Liver (tissue), 10 donors: ENCODE results near the gene GRB2. TPM values are rescaled to one million over a fixed set of nuclear protein-coding genes. Genes with fewer than 3 reads are reported as not detected.

ENCODE experiments used
- DNase-seq: peaks from one replicate; pipeline ENCODE4 v3.0.0-alpha.2; 2017; ENCODE audit warnings: low spot score
- H3K27ac ChIP-seq, 2 donors: one replicate each; pipeline ENCODE4 v1.7.0; 2013; ENCODE audit warnings: inconsistent platforms in 2 of 2, low read length in 2 of 2, control low read depth in 1 of 2, low read depth in 1 of 2, mild to moderate bottlenecking in 1 of 2
- H3K27me3 ChIP-seq, 4 donors: one replicate each; pipeline versions ENCODE4 v1.6.1 to v1.7.0; 2013; ENCODE audit warnings: low read length in 3 of 4, inconsistent platforms in 1 of 4, mild to moderate bottlenecking in 1 of 4, moderate library complexity in 1 of 4; ENCODE audit not compliant: control insufficient read depth in 4 of 4, insufficient read depth in 4 of 4
- H3K36me3 ChIP-seq, 4 donors: one replicate each; pipeline versions ENCODE4 v1.6.1 to v1.7.0; 2013; ENCODE audit warnings: low read length in 3 of 4, mild to moderate bottlenecking in 3 of 4, low read depth in 1 of 4, moderate library complexity in 1 of 4; ENCODE audit not compliant: control insufficient read depth in 4 of 4, insufficient read depth in 3 of 4
- H3K4me1 ChIP-seq, 4 donors: one replicate each; pipeline versions ENCODE4 v1.6.1 to v1.7.0; 2013; ENCODE audit warnings: low read length in 3 of 4, mild to moderate bottlenecking in 3 of 4, moderate library complexity in 1 of 4; ENCODE audit not compliant: control insufficient read depth in 4 of 4, insufficient read depth in 4 of 4
- H3K4me3 ChIP-seq, 3 donors: one replicate each; pipeline versions ENCODE4 v1.6.1 to v1.7.0; 2013; ENCODE audit warnings: low read length in 3 of 3, control low read depth in 1 of 3, low read depth in 1 of 3, mild to moderate bottlenecking in 1 of 3
- H3K9ac ChIP-seq, 2 donors: one replicate each; pipeline ENCODE4 v1.7.0; 2013; ENCODE audit warnings: low read length in 2 of 2, mild to moderate bottlenecking in 2 of 2, moderate library complexity in 2 of 2, control low read depth in 1 of 2, low read depth in 1 of 2
- H3K9me3 ChIP-seq, 4 donors: one replicate each; pipeline versions ENCODE4 v1.6.1 to v1.7.0; 2013; ENCODE audit warnings: low read length in 3 of 4; ENCODE audit not compliant: control insufficient read depth in 4 of 4
- ATF3 ChIP-seq: IDR thresholded peaks from 2 replicates; pipeline ENCODE4 v1.6.1; 2016; ENCODE audit warnings: antibody characterized with exemption
- HNF4A ChIP-seq, 2 donors: conservative IDR thresholded peaks; 2 replicates each; pipeline ENCODE4 v1.6.1; 2016; ENCODE audit warnings: antibody characterized with exemption in 2 of 2, mild to moderate bottlenecking in 2 of 2
- RAD21 ChIP-seq, 2 donors: IDR thresholded peaks; 2 replicates each; pipeline ENCODE4 v1.6.1; 2016; ENCODE audit warnings: antibody characterized with exemption in 2 of 2, mild to moderate bottlenecking in 2 of 2
- WGBS: extraction: QIAGEN DNeasy Blood & Tissue Kit; methylation state at CpG from one replicate; pipeline ENCODE4 v1.1.7; 2013; 5-methylcytosine and 5-hydroxymethylcytosine counted together
- polyA plus RNA-seq, 2 donors: library from polyadenylated mRNA; stranded (reverse) in 1 of 2; unstranded in 1 of 2; fragments of 200-250 nt in 1 of 2; fragments of >200 nt in 1 of 2; fragmentation: Nextera tagmentation in 1 of 2; extraction: Ambion mirVana in 1 of 2; gene quantifications; one replicate each; pipeline versions ENCODE4 v1.2.1 to v1.2.3, GENCODE V29; 2013 to 2015
- small RNA-seq: library from RNA; depleted of rRNA; stranded (forward); fragments of <200 nt; gene quantifications from one replicate; pipeline ENCODE3, GENCODE V24; 2014
- total RNA-seq, 2 donors: library from RNA; depleted of rRNA; stranded (reverse); fragments of >200 nt; gene quantifications; one replicate each; pipeline ENCODE4 v1.2.3, GENCODE V29; 2014
- donor health status: healthy.
- donor health status: healthy.
- donor health status: healthy.
- donor health status: healthy.
- donor health status: healthy.

The GRB2 gene
- total and polyA plus RNA-seq, 4 donors: 36.0 to 91.8 (median 49.6) TPM

GRCh38 chr17:75269844-75270217 is 135.6 kb downstream of the GRB2 start:
- Histone ChIP-seq H3K9me3 (no peaks in the 10 kb centered on the region), H3K9ac (peak overlapping the region in 1 of 2 donors; percentile 71), H3K36me3 (peaks cover 5 to 21% (median 16%) of the 10 kb centered on the region in 4 donors), H3K4me3 (peak overlapping the region in 2 of 3 donors; percentile 76 to 91), H3K27me3 (no peaks in the 10 kb centered on the region), H3K27ac (peak overlapping the region; percentile 91 to 93), H3K4me1 (peaks cover 7 to 28% (median 17%) of the 10 kb centered on the region in 4 donors)
- WGBS: 32% methylated on average over 6 of the region's 6 CpGs
- TF ChIP-seq RAD21 (IDR thresholded peaks at IDR 0.05) (no peak), ATF3 (no peak), HNF4A (conservative IDR thresholded peaks at IDR 0.05) (no peak)
- DNase-seq: no peak

Small RNA genes within 50 kb of the gene (small RNA-seq; reads per million reads assigned to genes)
- gene MIR3678 (not detected), gene RF00019 (not detected), gene RNU6-938P (not detected)

Other genes starting within 250 kb of the GRB2 start
- 10 to 100 TPM; 20.9 to 79.0 TPM for gene SUMO2, start 222.7 kb downstream of the GRB2 start, total RNA-seq
- 100 to 1,000 TPM in 1 of 2 donors, 10 to 100 TPM in 1; 22.0 to 160 TPM for gene SUMO2, start 222.7 kb downstream of the GRB2 start, polyA plus RNA-seq
- gene NUP85, start 200.0 kb downstream of the GRB2 start, total RNA-seq: 10 to 100 TPM; 27.9 to 36.3 TPM
- gene NUP85, start 200.0 kb downstream of the GRB2 start, polyA plus RNA-seq: 10 to 100 TPM; 15.2 to 31.2 TPM
- 10 to 100 TPM in 1 of 2 donors, 1 to 10 TPM in 1; 8.8 to 17.3 TPM for gene GGA3, start 144.1 kb downstream of the GRB2 start, total RNA-seq
- gene GGA3, start 144.1 kb downstream of the GRB2 start, polyA plus RNA-seq: 1 to 10 TPM; 4.6 to 9.5 TPM
- gene MRPS7, start 143.8 kb downstream of the GRB2 start, total RNA-seq: 10 to 100 TPM; 24.1 to 33.0 TPM
- 10 to 100 TPM; 45.8 to 58.9 TPM for gene MRPS7, start 143.8 kb downstream of the GRB2 start, polyA plus RNA-seq
- gene MIF4GD, start 134.4 kb downstream of the GRB2 start, total RNA-seq: 1 to 10 TPM; 6.2 to 8.6 TPM
- gene MIF4GD, start 134.4 kb downstream of the GRB2 start, polyA plus RNA-seq: 10 to 100 TPM; 10.8 to 13.6 TPM
- gene SLC25A19, start 116.2 kb downstream of the GRB2 start, total RNA-seq: 1 to 10 TPM; 8.0 to 9.5 TPM
- gene SLC25A19, start 116.2 kb downstream of the GRB2 start, polyA plus RNA-seq: 1 to 10 TPM; 4.7 to 5.2 TPM
- gene TMEM94, start 51.0 kb upstream of the GRB2 start, total RNA-seq: 10 to 100 TPM; 19.2 to 31.0 TPM
- gene TMEM94, start 51.0 kb upstream of the GRB2 start, polyA plus RNA-seq: 10 to 100 TPM; 15.6 to 20.9 TPM
- 10 to 100 TPM in 1 of 2 donors, 1 to 10 TPM in 1; 5.9 to 11.4 TPM for gene CASKIN2, start 109.9 kb upstream of the GRB2 start, total RNA-seq
- gene CASKIN2, start 109.9 kb upstream of the GRB2 start, polyA plus RNA-seq: 10 to 100 TPM in 1 of 2 donors, 1 to 10 TPM in 1; 2.3 to 12.1 TPM
- 10 to 100 TPM; 10.8 to 15.1 TPM for gene TSEN54, start 110.8 kb upstream of the GRB2 start, total RNA-seq
- 10 to 100 TPM in 1 of 2 donors, 1 to 10 TPM in 1; 9.1 to 13.9 TPM for gene TSEN54, start 110.8 kb upstream of the GRB2 start, polyA plus RNA-seq
- 10 to 100 TPM; 23.2 to 69.6 TPM for gene LLGL2, start 120.0 kb upstream of the GRB2 start, total RNA-seq
- gene LLGL2, start 120.0 kb upstream of the GRB2 start, polyA plus RNA-seq: 10 to 100 TPM; 34.9 to 42.1 TPM
- 10 to 100 TPM; 21.2 to 34.4 TPM for gene MYO15B, start 182.1 kb upstream of the GRB2 start, total RNA-seq
- 10 to 100 TPM; 13.3 to 14.8 TPM for gene MYO15B, start 182.1 kb upstream of the GRB2 start, polyA plus RNA-seq
- 10 to 100 TPM in 1 of 2 donors, under 1 TPM in 1; 0.25 to 54.9 TPM for gene SMIM5, start 227.8 kb upstream of the GRB2 start, total RNA-seq
- gene SMIM5, start 227.8 kb upstream of the GRB2 start, polyA plus RNA-seq: under 1 TPM; 0.10 TPM